Measurements from ENCODE around the gene HASPIN. TPM values are rescaled to one million over a fixed set of nuclear protein-coding genes. Genes with fewer than 3 reads are reported as not detected.
A peak's percentile ranks its signal among the peaks of the same experiment; 100 is the strongest.

The HASPIN gene
- total and polyA plus RNA-seq, 11 donors: 0.15 to 2.1 (median 0.32) TPM; not detected in 1

DNA sequence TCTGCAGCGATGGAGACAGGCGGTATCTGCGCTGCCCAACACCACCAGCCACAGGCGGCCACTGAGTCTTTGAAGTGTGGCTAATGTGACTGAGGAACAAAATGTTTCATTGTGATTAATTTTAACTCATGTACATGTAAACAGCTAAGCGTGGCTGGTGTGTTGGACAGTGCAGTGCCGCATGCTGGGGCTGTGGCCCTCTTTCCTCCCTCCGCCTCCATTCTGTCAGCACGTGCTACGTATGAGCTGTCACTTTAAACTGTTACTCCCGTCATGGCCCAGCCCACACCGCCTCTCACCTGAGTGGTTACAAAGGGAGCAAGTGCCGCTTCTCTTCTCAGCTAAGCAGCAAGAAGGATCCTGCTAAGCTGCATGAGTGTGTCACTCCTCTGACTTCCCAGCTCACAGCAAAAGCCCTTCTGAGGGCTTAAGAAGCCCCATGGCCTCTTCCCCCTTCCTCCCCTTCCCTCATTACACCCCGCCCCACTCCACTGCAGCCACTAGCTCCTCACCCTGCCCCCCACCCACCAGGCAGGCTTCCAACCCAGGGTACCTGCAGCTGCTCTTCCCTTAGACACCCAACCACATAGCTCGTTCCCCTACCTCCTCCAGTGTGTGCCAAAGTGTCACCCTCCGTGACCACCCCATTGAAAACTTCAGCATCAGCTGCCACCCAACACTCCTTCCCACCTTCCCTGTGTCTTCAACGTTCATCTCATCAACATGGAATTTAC lies 15.0 kb downstream of the HASPIN start:
- H3K9me3 ChIP-seq: no peaks in the 10 kb centered on the region
- no peaks in the 10 kb centered on the region for H3K36me3 ChIP-seq
- peaks cover 0 to 13% (median 6%) of the 10 kb centered on the region in 12 donors for H3K4me1 ChIP-seq
- WGBS, 4 donors: 53 to 60% (median 54%) methylated on average over 16 of the region's 16 CpGs
- H3K4me3 ChIP-seq: peak overlapping the region in 2 of 12 donors; percentile 46 to 49
- no peak for DNase-seq
- peak in 3 of 4 donors; percentile 47 to 64 (median 52) for ATAC-seq
- intact Hi-C loops (cut with DNase I): loop anchor here (5.0 to 10.0 kb wide), 9 partner anchors 76 to 336 kb away; partner anchors contain the start of genes NCBP3 (in 7 of the 10) and P2RX1 (in 1 of the 10)
- peak overlapping the region in 2 of 12 donors; percentile 15 to 48 for H3K27ac ChIP-seq
- peaks cover 0 to 8% (median 0%) of the 10 kb centered on the region in 9 donors for H3K27me3 ChIP-seq
- TF ChIP-seq CTCF (IDR thresholded peaks at IDR 0.05): no peak
- no peak for TF ChIP-seq POLR2A (IDR thresholded peaks at IDR 0.05)

DNA sequence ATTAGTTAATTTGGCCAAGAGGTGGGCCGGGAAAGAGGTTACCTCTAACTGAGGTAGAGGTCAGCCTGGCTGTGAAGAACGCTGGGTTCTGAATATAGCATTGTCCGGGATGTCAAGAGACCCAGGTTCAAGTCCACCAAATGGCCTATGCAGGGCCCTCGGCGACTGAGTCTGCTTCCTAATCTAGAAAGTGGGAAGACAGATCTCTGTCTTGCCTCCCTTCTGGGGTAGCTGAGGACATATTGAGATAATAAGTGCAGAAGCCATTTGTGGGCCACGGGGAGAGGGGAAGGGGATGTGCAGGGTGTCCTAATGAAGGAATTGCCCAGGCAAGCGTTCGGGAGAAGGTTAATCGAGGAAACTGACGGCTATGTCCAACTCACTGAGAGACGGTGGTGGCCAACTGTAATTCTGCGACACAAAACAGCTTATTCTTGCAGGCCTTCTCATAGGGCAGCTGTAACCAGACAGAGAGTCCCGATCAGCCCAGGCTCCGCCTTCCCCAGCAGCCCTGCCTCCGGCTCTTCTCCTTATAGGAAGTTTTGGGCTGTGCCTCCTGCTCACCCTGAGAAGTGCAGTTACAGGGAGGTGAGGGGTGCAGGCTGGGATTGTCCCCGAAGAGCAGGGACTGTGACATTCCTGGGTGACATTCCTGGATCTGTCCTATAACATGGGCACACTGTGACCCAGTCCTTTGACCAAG lies 15.9 kb downstream of the HASPIN start:
- no peaks in the 10 kb centered on the region for H3K9me3 ChIP-seq

DNA sequence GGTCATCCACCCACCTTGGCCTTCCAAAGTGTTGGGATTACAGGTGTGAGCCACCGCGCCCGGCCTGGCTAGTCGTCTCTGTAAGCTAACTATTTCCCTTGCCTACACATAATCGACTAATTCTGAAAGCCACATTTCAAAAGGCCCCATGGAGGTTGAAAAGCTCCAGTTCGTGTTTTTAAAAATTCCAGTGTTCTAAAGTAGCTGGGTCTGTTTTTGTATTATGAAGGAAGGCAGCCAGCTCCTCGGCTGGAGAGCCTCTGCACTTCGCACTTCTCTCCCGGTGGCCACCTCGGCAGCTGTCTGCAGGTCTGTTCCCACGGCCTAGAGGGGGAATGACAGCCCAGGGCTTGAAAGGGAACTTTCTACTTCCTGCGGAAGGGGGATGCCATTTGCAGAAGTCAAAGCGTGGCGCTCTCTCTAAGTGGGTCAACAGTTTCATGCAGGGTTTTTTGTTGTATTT lies 16.9 kb downstream of the HASPIN start:
- ATAC-seq (no peak), DNase-seq (no peak)
- Histone ChIP-seq H3K9me3 (no peaks in the 10 kb centered on the region), H3K27me3 (peaks cover 0 to 3% (median 0%) of the 10 kb centered on the region in 9 donors), H3K27ac (no peak overlapping the region), H3K4me1 (peaks cover 0 to 13% (median 6%) of the 10 kb centered on the region in 12 donors), H3K4me3 (no peak overlapping the region), H3K36me3 (no peaks in the 10 kb centered on the region)
- TF ChIP-seq CTCF (IDR thresholded peaks at IDR 0.05): no peak
- no peak for TF ChIP-seq POLR2A (IDR thresholded peaks at IDR 0.05)
- WGBS, 4 donors: 64 to 71% (median 68%) methylated on average over 14 of the region's 14 CpGs
- intact Hi-C loops (cut with DNase I): no loop called here

More for the DNA sequence above, 15.9 kb downstream of the HASPIN start:
- Histone ChIP-seq H3K27ac (no peak overlapping the region), H3K36me3 (no peaks in the 10 kb centered on the region), H3K4me1 (peaks cover 0 to 13% (median 6%) of the 10 kb centered on the region in 12 donors), H3K4me3 (no peak overlapping the region), H3K27me3 (peaks cover 0 to 8% (median 0%) of the 10 kb centered on the region in 9 donors)
- 74 to 82% (median 77%) methylated on average over 15 to 16 of the region's 16 CpGs for WGBS, 4 donors
- no peak for ATAC-seq
- no peak for DNase-seq
- no peak for TF ChIP-seq CTCF (IDR thresholded peaks at IDR 0.05)
- no peak for TF ChIP-seq POLR2A (IDR thresholded peaks at IDR 0.05)
- intact Hi-C loops (cut with DNase I): loop anchor here (5.0 to 10.0 kb wide), 9 partner anchors 75 to 335 kb away; partner anchors contain the start of genes NCBP3 (in 7 of the 10) and P2RX1 (in 1 of the 10)

GRCh38 chr17:3744014-3744413 lies 20.3 kb downstream of the HASPIN start:
- intact Hi-C loops (cut with DNase I): no loop called here
- 58 to 83% (median 81%) methylated on average over 3 of the region's 3 CpGs for WGBS, 4 donors
- Histone ChIP-seq H3K27me3 (no peaks in the 10 kb centered on the region), H3K27ac (no peak overlapping the region), H3K36me3 (no peaks in the 10 kb centered on the region), H3K9me3 (no peaks in the 10 kb centered on the region), H3K4me1 (no peaks in the 10 kb centered on the region), H3K4me3 (no peak overlapping the region)
- ATAC-seq (no peak), DNase-seq (no peak)
- no peak for TF ChIP-seq POLR2A (IDR thresholded peaks at IDR 0.05)
- TF ChIP-seq CTCF (IDR thresholded peaks at IDR 0.05): no peak

Measured in heart left ventricle (tissue), 16 donors.